ENCODE results near the gene RIPK3. TPM values are rescaled to one million over a fixed set of nuclear protein-coding genes. Genes with fewer than 3 reads are reported as not detected.
A peak's percentile ranks its signal among the peaks of the same experiment; 100 is the strongest.

Gene RIPK3
- total RNA-seq, 1 donor from 2014 or later = 0.95 TPM

- H3K4me1 Mint-ChIP-seq (ENCODE audit: low read depth, unreplicated experiment) = peaks cover 5% of the 10 kb centered on the region
- DNase-seq (ENCODE audit: low read depth) (no peak), FAIRE-seq (no peak)
- no peaks in the 10 kb centered on the region for H3K36me3 ChIP-seq (ENCODE audit: insufficient read depth, low read length)
- no peak overlapping the region for H3K4me3 Mint-ChIP-seq (ENCODE audit: unreplicated experiment)
- H3K9me3 Mint-ChIP-seq (ENCODE audit: unreplicated experiment) = peaks cover 2% of the 10 kb centered on the region
- TF ChIP-seq CTCF (IDR thresholded peaks at IDR 0.05; ENCODE audit: insufficient read depth, low read depth, low read length) (no peak), EZH2 (IDR thresholded peaks at IDR 0.05; ENCODE audit: insufficient read depth, low read length) (no peak)
- H3K4me1 ChIP-seq (ENCODE audit: insufficient read depth, low read length) = no peaks in the 10 kb centered on the region
- H3K27ac Mint-ChIP-seq (ENCODE audit: unreplicated experiment) = no peak overlapping the region
- peaks cover 3% of the 10 kb centered on the region for H4K20me1 ChIP-seq (ENCODE audit: insufficient read depth, low read length)
- H2AFZ ChIP-seq (ENCODE audit: low read depth, low read length) = no peak overlapping the region
- H3K79me2 ChIP-seq (ENCODE audit: insufficient read depth, low read length) = no peaks in the 10 kb centered on the region
- H3K36me3 Mint-ChIP-seq (ENCODE audit: low read depth, unreplicated experiment) = peaks cover 10% of the 10 kb centered on the region
- peaks cover under 1% of the 10 kb centered on the region for H3K27me3 Mint-ChIP-seq (ENCODE audit: low read depth, unreplicated experiment)
- H3K27me3 ChIP-seq (ENCODE audit: insufficient read depth, low read length) = peaks cover 7% of the 10 kb centered on the region
- H3K9me3 ChIP-seq (ENCODE audit: insufficient read depth, low read depth, low read length) = no peaks in the 10 kb centered on the region
- no peak overlapping the region for H3K4me3 ChIP-seq (ENCODE audit: insufficient read depth, low read depth, low read length)
- H3K4me2 ChIP-seq (ENCODE audit: low read length) = no peak overlapping the region
- H3K9ac ChIP-seq (ENCODE audit: low read length) = no peak overlapping the region
- no peak overlapping the region for H3K27ac ChIP-seq (ENCODE audit: low read depth, low read length)
These were observed 41.7 kb upstream of the RIPK3 start for GRCh38 chr14:24381363-24382063.

GRCh38 chr14:24379907-24380730 lies 40.3 kb upstream of the RIPK3 start:
- FAIRE-seq (no peak), DNase-seq (ENCODE audit: low read depth) (no peak)
- Mint-ChIP-seq H3K27ac (ENCODE audit: unreplicated experiment) (peak overlapping the region; percentile 1), H3K4me3 (ENCODE audit: unreplicated experiment) (no peak overlapping the region), H3K9me3 (ENCODE audit: unreplicated experiment) (peaks cover 2% of the 10 kb centered on the region), H3K4me1 (ENCODE audit: low read depth, unreplicated experiment) (peaks cover 5% of the 10 kb centered on the region), H3K27me3 (ENCODE audit: low read depth, unreplicated experiment) (no peaks in the 10 kb centered on the region), H3K36me3 (ENCODE audit: low read depth, unreplicated experiment) (peaks cover 13% of the 10 kb centered on the region)
- Histone ChIP-seq H3K4me1 (ENCODE audit: insufficient read depth, low read length) (no peaks in the 10 kb centered on the region), H3K27me3 (ENCODE audit: insufficient read depth, low read length) (peaks cover 5% of the 10 kb centered on the region), H3K4me2 (ENCODE audit: low read length) (no peak overlapping the region), H3K36me3 (ENCODE audit: insufficient read depth, low read length) (peaks cover 3% of the 10 kb centered on the region), H3K9ac (ENCODE audit: low read length) (no peak overlapping the region), H3K9me3 (ENCODE audit: insufficient read depth, low read depth, low read length) (no peaks in the 10 kb centered on the region), H2AFZ (ENCODE audit: low read depth, low read length) (no peak overlapping the region), H3K79me2 (ENCODE audit: insufficient read depth, low read length) (no peaks in the 10 kb centered on the region), H3K27ac (ENCODE audit: low read depth, low read length) (no peak overlapping the region), H3K4me3 (ENCODE audit: insufficient read depth, low read depth, low read length) (no peak overlapping the region), H4K20me1 (ENCODE audit: insufficient read depth, low read length) (peaks cover 6% of the 10 kb centered on the region)
- no peak for TF ChIP-seq EZH2 (IDR thresholded peaks at IDR 0.05; ENCODE audit: insufficient read depth, low read length)
- TF ChIP-seq CTCF (IDR thresholded peaks at IDR 0.05; ENCODE audit: insufficient read depth, low read depth, low read length) = no peak

Measured in astrocyte (in vitro differentiated cells and primary cell).